ENCODE results near the gene CMTM7. TPM values are rescaled to one million over a fixed set of nuclear protein-coding genes. Genes with fewer than 3 reads are reported as not detected.
A peak's percentile ranks its signal among the peaks of the same experiment; 100 is the strongest.

CMTM7 gene
- total RNA-seq, 4 donors from 2014 or later: 14.8 to 24.7 (median 22.0) TPM

- H3K27ac ChIP-seq: peak overlapping the region; percentile 93 to 98 (median 96)
- no peaks in the 10 kb centered on the region for H3K36me3 ChIP-seq
- no peak for DNase-seq
- intact Hi-C loops (cut with DNase I): no loop called here
- 98 to 100% methylated on average over 3 of the region's 3 CpGs for WGBS, 2 donors
- no peaks in the 10 kb centered on the region for H3K9me3 ChIP-seq
- peaks cover 65 to 77% of the 10 kb centered on the region in 2 donors for H3K4me1 ChIP-seq
- H3K27me3 ChIP-seq: no peaks in the 10 kb centered on the region
- no peak for TF ChIP-seq CTCF (IDR thresholded peaks at IDR 0.05)
- TF ChIP-seq POLR2A (IDR thresholded peaks at IDR 0.05): no peak
- H3K4me3 ChIP-seq (replicated peaks in 1 of 3): no peak overlapping the region
These were observed 31.9 kb downstream of the CMTM7 start for GRCh38 chr3:32423534-32423933.

GRCh38 chr3:32423956-32424557, 32.4 kb downstream of the CMTM7 start:
- intact Hi-C loops (cut with DNase I): no loop called here
- peak overlapping the region; percentile 93 to 98 (median 96) for H3K27ac ChIP-seq
- no peaks in the 10 kb centered on the region for H3K9me3 ChIP-seq
- no peak for DNase-seq
- H3K4me1 ChIP-seq: peaks cover 69 to 82% of the 10 kb centered on the region in 2 donors
- WGBS, 2 donors: 77 to 89% methylated on average over 12 of the region's 12 CpGs
- no peak overlapping the region for H3K4me3 ChIP-seq (replicated peaks in 1 of 3)
- no peaks in the 10 kb centered on the region for H3K36me3 ChIP-seq
- H3K27me3 ChIP-seq: no peaks in the 10 kb centered on the region
- TF ChIP-seq POLR2A (IDR thresholded peaks at IDR 0.05): no peak
- TF ChIP-seq CTCF (IDR thresholded peaks at IDR 0.05): no peak

GRCh38 chr3:32424581-32425250, 33.1 kb downstream of the CMTM7 start:
- WGBS, 2 donors: 84 to 89% methylated on average over 9 of the region's 9 CpGs
- peak overlapping the region in 2 of 3 donors; percentile 21 to 98 for H3K27ac ChIP-seq
- H3K4me1 ChIP-seq: peaks cover 66 to 81% of the 10 kb centered on the region in 2 donors
- no peak for TF ChIP-seq CTCF (IDR thresholded peaks at IDR 0.05)
- no peak for TF ChIP-seq POLR2A (IDR thresholded peaks at IDR 0.05)
- DNase-seq: no peak
- intact Hi-C loops (cut with DNase I): no loop called here
- H3K9me3 ChIP-seq: no peaks in the 10 kb centered on the region
- H3K27me3 ChIP-seq: no peaks in the 10 kb centered on the region
- H3K4me3 ChIP-seq (replicated peaks in 1 of 3): no peak overlapping the region
- H3K36me3 ChIP-seq: no peaks in the 10 kb centered on the region

GRCh38 chr3:32428092-32429068, 36.7 kb downstream of the CMTM7 start:
- Histone ChIP-seq H3K9me3 (no peaks in the 10 kb centered on the region), H3K27ac (peak overlapping the region; percentile 28 to 77 (median 59)), H3K36me3 (no peaks in the 10 kb centered on the region), H3K4me3 (replicated peaks in 1 of 3) (no peak overlapping the region), H3K27me3 (no peaks in the 10 kb centered on the region), H3K4me1 (peaks cover 32 to 44% of the 10 kb centered on the region in 2 donors)
- no peak for DNase-seq
- intact Hi-C loops (cut with DNase I): no loop called here
- TF ChIP-seq POLR2A (IDR thresholded peaks at IDR 0.05) (no peak), CTCF (IDR thresholded peaks at IDR 0.05) (no peak)
- WGBS, 2 donors: 56 to 62% methylated on average over 12 of the region's 12 CpGs

Measured in thyroid gland (tissue), 4 donors.